ENCODE data around the gene UGT2B28. TPM values are rescaled to one million over a fixed set of nuclear protein-coding genes. Genes with fewer than 3 reads are reported as not detected.
A peak's percentile ranks its signal among the peaks of the same experiment; 100 is the strongest.
"Not testable (repeated sequence)": the region's sequence is repeated elsewhere in the genome, so short reads cannot be mapped to it uniquely, and the experiment has no call there.

UGT2B28 gene
- not detected for total RNA-seq
- polyA plus RNA-seq (ENCODE audit: insufficient read depth, low read depth, low replicate concordance), result not detected
- long read RNA-seq, donor 1, result 0 reads
- long read RNA-seq, donor 2, result 0 reads
- long read RNA-seq, donor 3, result 0 reads
- long read RNA-seq, donor 4, result 0 reads
- long read RNA-seq, donor 5, result 0 reads
- long read RNA-seq, donor 6, result 0 reads
- long read RNA-seq, donor 7, result 0 reads
- long read RNA-seq, donor 8, result 0 reads
- long read RNA-seq, donor 9, result 0 reads
- long read RNA-seq, donor 10, result 0 reads

GRCh38 chr4:69280081-69280480, at the start of gene UGT2B28:
Gene UGT2B28, plus strand, starts transcription at chr4:69280475. Its CDS starts 26 bp downstream, at chr4:69280501.
- intact Hi-C loops (cut with DNase I); FAIRE-seq; H3K4me1 ChIP-seq (ENCODE audit: control insufficient read depth in 2 of 3, insufficient read depth in 2 of 3, low read depth in 1 of 3, low read length in 3 of 3); H3K27ac ChIP-seq (ENCODE audit: low read depth in 2 of 2, low read length in 2 of 2); H3K27me3 ChIP-seq (ENCODE audit: control insufficient read depth, insufficient read depth, low read length); H3K4me3 ChIP-seq (ENCODE audit: low read length in 3 of 3); H3K9me3 ChIP-seq (ENCODE audit: control insufficient read depth in 2 of 3, insufficient read depth in 1 of 3, low read length in 3 of 3); H3K9ac ChIP-seq (ENCODE audit: low read length in 3 of 3); H3K36me3 ChIP-seq (ENCODE audit: control insufficient read depth in 2 of 3, insufficient read depth in 3 of 3, low read length in 3 of 3); DNase-seq: not testable (repeated sequence)

- Histone ChIP-seq H3K27me3 (ENCODE audit: control insufficient read depth, insufficient read depth, low read length) (no peaks in the 10 kb centered on the region), H3K4me3 (ENCODE audit: low read length in 3 of 3) (no peak overlapping the region), H3K4me1 (ENCODE audit: control insufficient read depth in 2 of 3, insufficient read depth in 2 of 3, low read depth in 1 of 3, low read length in 3 of 3) (no peaks in the 10 kb centered on the region), H3K36me3 (ENCODE audit: control insufficient read depth in 2 of 3, insufficient read depth in 3 of 3, low read length in 3 of 3) (no peaks in the 10 kb centered on the region), H3K9me3 (ENCODE audit: control insufficient read depth in 2 of 3, insufficient read depth in 1 of 3, low read length in 3 of 3) (no peaks in the 10 kb centered on the region), H3K9ac (ENCODE audit: low read length in 3 of 3) (no peak overlapping the region), H3K27ac (ENCODE audit: low read depth in 2 of 2, low read length in 2 of 2) (no peak overlapping the region)
- intact Hi-C loops (cut with DNase I), result no loop called here
- FAIRE-seq, result no peak
- DNase-seq, result no peak
- TF ChIP-seq CTCF (IDR thresholded peaks at IDR 0.05; ENCODE audit: borderline replicate concordance, extremely low read depth, insufficient read depth), result no peak
Measured at GRCh38 chr4:69239092-69239491, 41.2 kb upstream of the UGT2B28 start.

- intact Hi-C loops (cut with DNase I), result no loop called here
- FAIRE-seq, result no peak
- H3K9me3 ChIP-seq (ENCODE audit: control insufficient read depth in 2 of 3, insufficient read depth in 1 of 3, low read length in 3 of 3), result no peaks in the 10 kb centered on the region
- DNase-seq, result peak in 2 of 5 donors; percentile 2 to 7
- H3K4me1 ChIP-seq (ENCODE audit: control insufficient read depth in 2 of 3, insufficient read depth in 2 of 3, low read depth in 1 of 3, low read length in 3 of 3), result no peaks in the 10 kb centered on the region
- H3K27me3 ChIP-seq (ENCODE audit: control insufficient read depth, insufficient read depth, low read length), result no peaks in the 10 kb centered on the region
- H3K27ac ChIP-seq (ENCODE audit: low read depth in 2 of 2, low read length in 2 of 2), result no peak overlapping the region
- no peak overlapping the region for H3K4me3 ChIP-seq (ENCODE audit: low read length in 3 of 3)
- no peaks in the 10 kb centered on the region for H3K36me3 ChIP-seq (ENCODE audit: control insufficient read depth in 2 of 3, insufficient read depth in 3 of 3, low read length in 3 of 3)
- no peak for TF ChIP-seq CTCF (IDR thresholded peaks at IDR 0.05; ENCODE audit: borderline replicate concordance, extremely low read depth, insufficient read depth)
- H3K9ac ChIP-seq (ENCODE audit: low read length in 3 of 3), result no peak overlapping the region
Measured at GRCh38 chr4:69239557-69240168, 40.6 kb upstream of the UGT2B28 start.

GRCh38 chr4:69240787-69241186, 39.5 kb upstream of the UGT2B28 start:
- H3K9me3 ChIP-seq (ENCODE audit: control insufficient read depth in 2 of 3, insufficient read depth in 1 of 3, low read length in 3 of 3); H3K9ac ChIP-seq (ENCODE audit: low read length in 3 of 3); H3K27me3 ChIP-seq (ENCODE audit: control insufficient read depth, insufficient read depth, low read length); H3K27ac ChIP-seq (ENCODE audit: low read depth in 2 of 2, low read length in 2 of 2); H3K4me3 ChIP-seq (ENCODE audit: low read length in 3 of 3); H3K36me3 ChIP-seq (ENCODE audit: control insufficient read depth in 2 of 3, insufficient read depth in 3 of 3, low read length in 3 of 3); FAIRE-seq; DNase-seq; H3K4me1 ChIP-seq (ENCODE audit: control insufficient read depth in 2 of 3, insufficient read depth in 2 of 3, low read depth in 1 of 3, low read length in 3 of 3); intact Hi-C loops (cut with DNase I): not testable (repeated sequence)

- intact Hi-C loops (cut with DNase I), result not testable (repeated sequence)
Measured at GRCh38 chr4:69241746-69242145, 38.5 kb upstream of the UGT2B28 start.

GRCh38 chr4:69242562-69243240, 37.6 kb upstream of the UGT2B28 start:
- FAIRE-seq; H3K27ac ChIP-seq (ENCODE audit: low read depth in 2 of 2, low read length in 2 of 2); H3K36me3 ChIP-seq (ENCODE audit: control insufficient read depth in 2 of 3, insufficient read depth in 3 of 3, low read length in 3 of 3); H3K9ac ChIP-seq (ENCODE audit: low read length in 3 of 3); H3K9me3 ChIP-seq (ENCODE audit: control insufficient read depth in 2 of 3, insufficient read depth in 1 of 3, low read length in 3 of 3); DNase-seq; H3K27me3 ChIP-seq (ENCODE audit: control insufficient read depth, insufficient read depth, low read length); intact Hi-C loops (cut with DNase I); H3K4me1 ChIP-seq (ENCODE audit: control insufficient read depth in 2 of 3, insufficient read depth in 2 of 3, low read depth in 1 of 3, low read length in 3 of 3); H3K4me3 ChIP-seq (ENCODE audit: low read length in 3 of 3): not testable (repeated sequence)

More at GRCh38 chr4:69241746-69242145, 38.5 kb upstream of the UGT2B28 start:
- FAIRE-seq; H3K4me3 ChIP-seq (ENCODE audit: low read length in 3 of 3); H3K36me3 ChIP-seq (ENCODE audit: control insufficient read depth in 2 of 3, insufficient read depth in 3 of 3, low read length in 3 of 3); H3K4me1 ChIP-seq (ENCODE audit: control insufficient read depth in 2 of 3, insufficient read depth in 2 of 3, low read depth in 1 of 3, low read length in 3 of 3); H3K9ac ChIP-seq (ENCODE audit: low read length in 3 of 3); DNase-seq; H3K27ac ChIP-seq (ENCODE audit: low read depth in 2 of 2, low read length in 2 of 2); H3K9me3 ChIP-seq (ENCODE audit: control insufficient read depth in 2 of 3, insufficient read depth in 1 of 3, low read length in 3 of 3); H3K27me3 ChIP-seq (ENCODE audit: control insufficient read depth, insufficient read depth, low read length): not testable (repeated sequence)

Measured in kidney (tissue), 22 donors.